GM23338 (cell line): Measurements from ENCODE around the gene SMARCA5.

Experiments
- CTCF ChIP-seq, 2 experiments: fragments of 200-600 bp in 1 of 2; sonication (generic) in 1 of 2; conservative IDR thresholded peaks; 2 replicates each; pipeline versions ENCODE4 v1.5.1 to v1.6.1; 2016 to 2017; ENCODE audit warnings: antibody characterized with exemption in 2 of 2, low read depth in 2 of 2, mild to moderate bottlenecking in 2 of 2, moderate library complexity in 1 of 2
- EZH2 ChIP-seq: fragments of 200-600 bp; sonication (generic); IDR thresholded peaks from one replicate; pipeline ENCODE4 v1.8.0; 2017; ENCODE audit warnings: antibody characterized with exemption, mild to moderate bottlenecking, low read depth; ENCODE audit not compliant: unreplicated experiment
- EZH2phosphoT487 ChIP-seq: fragments of 200-600 bp; sonication (generic); IDR thresholded peaks from one replicate; pipeline ENCODE4 v1.8.1; 2018; ENCODE audit warnings: antibody characterized with exemption; ENCODE audit not compliant: unreplicated experiment
- POLR2AphosphoS5 ChIP-seq: IDR thresholded peaks from 2 replicates; pipeline ENCODE4 v1.6.1; 2016; ENCODE audit warnings: antibody characterized with exemption, low read depth

GRCh38 chr4:143515905-143516304, 2.4 kb downstream of the SMARCA5 start:
- TF ChIP-seq CTCF (conservative IDR thresholded peaks at IDR 0.05; ENCODE audit: low read depth in 2 of 2) (no peak), EZH2phosphoT487 (no peak), POLR2AphosphoS5 (no peak), EZH2 (no peak)
